ENCODE measurements around the gene LTB. TPM values are rescaled to one million over a fixed set of nuclear protein-coding genes. Genes with fewer than 3 reads are reported as not detected.

LTB gene
- total RNA-seq, 4 donors from 2014 or later, result 0.57 TPM; not detected in 3

DNA sequence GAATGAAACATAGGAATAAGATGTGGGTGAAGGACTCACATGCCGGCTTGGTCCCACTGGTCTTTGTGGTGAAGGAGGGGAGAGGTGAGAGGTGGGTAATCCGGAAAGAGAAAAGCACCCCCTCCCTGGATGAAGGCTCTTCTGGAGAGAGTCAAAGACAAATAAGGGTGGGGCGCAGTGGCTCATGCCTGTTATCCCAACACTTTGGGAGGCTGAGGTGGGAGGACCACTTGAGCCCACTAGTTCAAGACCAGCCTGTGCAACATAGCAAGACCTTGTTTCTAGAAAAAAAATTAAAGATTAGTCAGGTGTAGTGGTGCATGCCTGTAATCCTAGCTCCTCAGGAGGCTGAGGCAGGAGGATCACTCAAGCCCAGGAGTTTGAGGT, 3.1 kb downstream of the LTB start:
- TF ChIP-seq CTCF (IDR thresholded peaks at IDR 0.05), result no peak
- no peaks in the 10 kb centered on the region for H3K36me3 ChIP-seq
- H3K9me3 ChIP-seq, result no peaks in the 10 kb centered on the region
- H3K4me1 ChIP-seq, result peaks cover 0 to 21% (median 9%) of the 10 kb centered on the region in 3 donors
- no peak overlapping the region for H3K4me3 ChIP-seq
- no peak for ATAC-seq
- no peaks in the 10 kb centered on the region for H3K27me3 ChIP-seq
- 96 to 100% methylated on average over 2 to 3 of the region's 3 CpGs for WGBS, 2 donors (ENCODE audit: low coverage in 1 of 2)
- no peak overlapping the region for H3K27ac ChIP-seq

- H3K27ac ChIP-seq, result no peak overlapping the region
- TF ChIP-seq POLR2AphosphoS5 (IDR thresholded peaks at IDR 0.05) (no peak), POLR2A (IDR thresholded peaks at IDR 0.05) (no peak), CTCF (IDR thresholded peaks at IDR 0.05) (no peak), EP300 (IDR thresholded peaks at IDR 0.05) (no peak)
- no peak for ATAC-seq
- 85 to 91% methylated on average over 5 to 9 of the region's 12 CpGs for WGBS, 2 donors (ENCODE audit: low coverage in 1 of 2)
- H3K4me3 ChIP-seq, result no peak overlapping the region
- peaks cover 0 to 21% (median 9%) of the 10 kb centered on the region in 3 donors for H3K4me1 ChIP-seq
- H3K9me3 ChIP-seq, result no peaks in the 10 kb centered on the region
- no peaks in the 10 kb centered on the region for H3K36me3 ChIP-seq
- H3K27me3 ChIP-seq, result no peaks in the 10 kb centered on the region
These were observed 3.8 kb downstream of the LTB start for GRCh38 chr6:31578184-31579118.

- WGBS, 2 donors (ENCODE audit: low coverage in 1 of 2), result 85% methylated on average over 2 of the region's 3 CpGs; no CpG with 5 or more reads in 1 of the 2 donors
- no peak overlapping the region for H3K4me3 ChIP-seq
- H3K36me3 ChIP-seq, result no peaks in the 10 kb centered on the region
- H3K4me1 ChIP-seq, result peaks cover 0 to 21% (median 9%) of the 10 kb centered on the region in 3 donors
- TF ChIP-seq POLR2AphosphoS5 (IDR thresholded peaks at IDR 0.05), result no peak
- TF ChIP-seq POLR2A (IDR thresholded peaks at IDR 0.05), result no peak
- no peak for TF ChIP-seq CTCF (IDR thresholded peaks at IDR 0.05)
- no peak for TF ChIP-seq EP300 (IDR thresholded peaks at IDR 0.05)
- ATAC-seq, result no peak
- H3K27me3 ChIP-seq, result peaks cover 7% of the 10 kb centered on the region
- no peaks in the 10 kb centered on the region for H3K9me3 ChIP-seq
- H3K27ac ChIP-seq, result no peak overlapping the region
These were observed 4.7 kb downstream of the LTB start for GRCh38 chr6:31577579-31577966.

DNA sequence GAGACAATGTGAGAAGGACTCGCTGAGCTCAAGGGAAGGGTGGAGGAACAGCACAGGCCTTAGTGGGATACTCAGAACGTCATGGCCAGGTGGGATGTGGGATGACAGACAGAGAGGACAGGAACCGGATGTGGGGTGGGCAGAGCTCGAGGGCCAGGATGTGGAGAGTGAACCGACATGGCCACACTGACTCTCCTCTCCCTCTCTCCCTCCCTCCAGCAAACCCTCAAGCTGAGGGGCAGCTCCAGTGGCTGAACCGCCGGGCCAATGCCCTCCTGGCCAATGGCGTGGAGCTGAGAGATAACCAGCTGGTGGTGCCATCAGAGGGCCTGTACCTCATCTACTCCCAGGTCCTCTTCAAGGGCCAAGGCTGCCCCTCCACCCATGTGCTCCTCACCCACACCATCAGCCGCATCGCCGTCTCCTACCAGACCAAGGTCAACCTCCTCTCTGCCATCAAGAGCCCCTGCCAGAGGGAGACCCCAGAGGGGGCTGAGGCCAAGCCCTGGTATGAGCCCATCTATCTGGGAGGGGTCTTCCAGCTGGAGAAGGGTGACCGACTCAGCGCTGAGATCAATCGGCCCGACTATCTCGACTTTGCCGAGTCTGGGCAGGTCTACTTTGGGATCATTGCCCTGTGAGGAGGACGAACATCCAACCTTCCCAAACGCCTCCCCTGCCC, 5.2 kb downstream of the LTB start:
- TF ChIP-seq POLR2A (IDR thresholded peaks at IDR 0.05), result no peak
- TF ChIP-seq EP300 (IDR thresholded peaks at IDR 0.05), result no peak
- TF ChIP-seq CTCF (IDR thresholded peaks at IDR 0.05), result no peak
- TF ChIP-seq POLR2AphosphoS5 (IDR thresholded peaks at IDR 0.05), result no peak
- H3K4me1 ChIP-seq, result peaks cover 0 to 17% (median 5%) of the 10 kb centered on the region in 3 donors
- 78 to 90% methylated on average over 4 to 6 of the region's 19 CpGs for WGBS, 2 donors (ENCODE audit: low coverage in 1 of 2)
- no peak for ATAC-seq
- no peak overlapping the region for H3K27ac ChIP-seq
- H3K27me3 ChIP-seq, result peaks cover 10% of the 10 kb centered on the region
- no peaks in the 10 kb centered on the region for H3K9me3 ChIP-seq
- H3K4me3 ChIP-seq, result no peak overlapping the region
- no peaks in the 10 kb centered on the region for H3K36me3 ChIP-seq
